Stimulated activated naive CD8-positive, alpha-beta T cell treated with anti-CD3 and anti-CD28 coated beads, Interleukin-15, Interleukin-2, amounts not matched to agents 100 ng/mL and 50 ng/mL, for 24 hours (primary cell): Measurements from ENCODE around the gene FOXN1.

Experiments used
- H3K27ac Mint-ChIP-seq: one replicate; pipeline ENCODE4 v1.8.0; 2021; ENCODE audit warnings: mild to moderate bottlenecking, mixed read lengths
- H3K27me3 Mint-ChIP-seq: one replicate; pipeline ENCODE4 v1.8.0; 2021; ENCODE audit warnings: mixed read lengths
- H3K36me3 Mint-ChIP-seq: one replicate; pipeline ENCODE4 v1.8.0; 2021; ENCODE audit warnings: low read depth, mixed read lengths
- H3K4me1 Mint-ChIP-seq: one replicate; pipeline ENCODE4 v1.8.0; 2021; ENCODE audit warnings: low read depth, mixed read lengths
- H3K4me3 Mint-ChIP-seq: one replicate; pipeline ENCODE4 v1.8.0; 2021; ENCODE audit warnings: mild to moderate bottlenecking, mixed read lengths
- H3K9me3 Mint-ChIP-seq: one replicate; pipeline ENCODE4 v1.8.0; 2021; ENCODE audit warnings: mixed read lengths

FOXN1 gene

GRCh38 chr17:28551421-28552175 is 45.5 kb downstream of the FOXN1 start:
- H3K9me3 Mint-ChIP-seq: no peaks in the 10 kb centered on the region
- H3K27ac Mint-ChIP-seq: peak overlapping the region; percentile 76
- peaks cover 52% of the 10 kb centered on the region for H3K4me1 Mint-ChIP-seq
- H3K4me3 Mint-ChIP-seq: peak overlapping the region; percentile 87
- no peaks in the 10 kb centered on the region for H3K27me3 Mint-ChIP-seq
- peaks cover 20% of the 10 kb centered on the region for H3K36me3 Mint-ChIP-seq

GRCh38 chr17:28552176-28552999 is 46.2 kb downstream of the FOXN1 start, which contains the start of gene UNC119:
Gene UNC119, minus strand, starts transcription at chr17:28552624. Its CDS starts 67 bp downstream, at chr17:28552557.
- H3K27me3 Mint-ChIP-seq: no peaks in the 10 kb centered on the region
- peaks cover 26% of the 10 kb centered on the region for H3K36me3 Mint-ChIP-seq
- H3K4me1 Mint-ChIP-seq: peaks cover 51% of the 10 kb centered on the region
- peak within 1 kb of the TSS; percentile 87 for H3K4me3 Mint-ChIP-seq
- peak within 1 kb of the TSS; percentile 76 for H3K27ac Mint-ChIP-seq
- no peaks in the 10 kb centered on the region for H3K9me3 Mint-ChIP-seq

- peaks cover 32% of the 10 kb centered on the region for H3K36me3 Mint-ChIP-seq
Measured at GRCh38 chr17:28553000-28553505, 46.9 kb downstream of the FOXN1 start.

GRCh38 chr17:28554565-28554964 is 48.4 kb downstream of the FOXN1 start:
- Mint-ChIP-seq H3K9me3 (no peaks in the 10 kb centered on the region), H3K4me1 (peaks cover 29% of the 10 kb centered on the region), H3K27me3 (no peaks in the 10 kb centered on the region), H3K36me3 (peaks cover 45% of the 10 kb centered on the region), H3K27ac (no peak overlapping the region), H3K4me3 (no peak overlapping the region)

More at GRCh38 chr17:28553000-28553505, 46.9 kb downstream of the FOXN1 start:
- no peaks in the 10 kb centered on the region for H3K27me3 Mint-ChIP-seq
- H3K9me3 Mint-ChIP-seq: no peaks in the 10 kb centered on the region
- H3K4me3 Mint-ChIP-seq: peak overlapping the region; percentile 87
- H3K4me1 Mint-ChIP-seq: peaks cover 45% of the 10 kb centered on the region
- peak overlapping the region; percentile 7 for H3K27ac Mint-ChIP-seq

- no peaks in the 10 kb centered on the region for H3K9me3 Mint-ChIP-seq
- H3K27me3 Mint-ChIP-seq: no peaks in the 10 kb centered on the region
- H3K36me3 Mint-ChIP-seq: peaks cover 50% of the 10 kb centered on the region
- H3K27ac Mint-ChIP-seq: no peak overlapping the region
- H3K4me3 Mint-ChIP-seq: no peak overlapping the region
- H3K4me1 Mint-ChIP-seq: peaks cover 25% of the 10 kb centered on the region
Measured at GRCh38 chr17:28555022-28555421, 48.9 kb downstream of the FOXN1 start.

- Mint-ChIP-seq H3K27ac (no peak overlapping the region), H3K27me3 (no peaks in the 10 kb centered on the region), H3K4me1 (peaks cover 24% of the 10 kb centered on the region), H3K4me3 (no peak overlapping the region), H3K36me3 (peaks cover 45% of the 10 kb centered on the region), H3K9me3 (no peaks in the 10 kb centered on the region)
Measured at GRCh38 chr17:28563475-28563874, 57.3 kb downstream of the FOXN1 start.

GRCh38 chr17:28567604-28568003 is 61.5 kb downstream of the FOXN1 start:
- peaks cover 56% of the 10 kb centered on the region for H3K4me1 Mint-ChIP-seq
- no peaks in the 10 kb centered on the region for H3K9me3 Mint-ChIP-seq
- H3K27ac Mint-ChIP-seq: peak overlapping the region; percentile 83
- peaks cover 32% of the 10 kb centered on the region for H3K36me3 Mint-ChIP-seq
- H3K4me3 Mint-ChIP-seq: peak overlapping the region; percentile 11
- H3K27me3 Mint-ChIP-seq: no peaks in the 10 kb centered on the region

- H3K4me1 Mint-ChIP-seq: peaks cover 60% of the 10 kb centered on the region
- peaks cover 46% of the 10 kb centered on the region for H3K36me3 Mint-ChIP-seq
- H3K27ac Mint-ChIP-seq: no peak overlapping the region
Measured at GRCh38 chr17:28569446-28569845, 63.3 kb downstream of the FOXN1 start.

GRCh38 chr17:28570716-28571360 is 64.7 kb downstream of the FOXN1 start:
- H3K27me3 Mint-ChIP-seq: no peaks in the 10 kb centered on the region
- H3K36me3 Mint-ChIP-seq: peaks cover 47% of the 10 kb centered on the region
- H3K9me3 Mint-ChIP-seq: no peaks in the 10 kb centered on the region
- peak overlapping the region; percentile 95 for H3K4me3 Mint-ChIP-seq
- H3K4me1 Mint-ChIP-seq: peaks cover 57% of the 10 kb centered on the region
- H3K27ac Mint-ChIP-seq: peak overlapping the region; percentile 91

More at GRCh38 chr17:28569446-28569845, 63.3 kb downstream of the FOXN1 start:
- H3K9me3 Mint-ChIP-seq: no peaks in the 10 kb centered on the region
- H3K4me3 Mint-ChIP-seq: peak overlapping the region; percentile 95
- no peaks in the 10 kb centered on the region for H3K27me3 Mint-ChIP-seq

GRCh38 chr17:28571361-28572122 is 65.4 kb downstream of the FOXN1 start, which contains the start of gene PIGS:
Gene PIGS, minus strand, starts transcription at chr17:28571524. Its CDS starts 28 bp downstream, at chr17:28571496.
- Mint-ChIP-seq H3K27ac (peak within 1 kb of the TSS; percentile 91), H3K27me3 (no peaks in the 10 kb centered on the region), H3K9me3 (no peaks in the 10 kb centered on the region), H3K4me3 (peak within 1 kb of the TSS; percentile 95), H3K4me1 (peaks cover 64% of the 10 kb centered on the region), H3K36me3 (peaks cover 47% of the 10 kb centered on the region)

GRCh38 chr17:28572259-28573039 is 66.3 kb downstream of the FOXN1 start:
- peaks cover 46% of the 10 kb centered on the region for H3K36me3 Mint-ChIP-seq
- H3K9me3 Mint-ChIP-seq: no peaks in the 10 kb centered on the region
- peak overlapping the region; percentile 79 for H3K27ac Mint-ChIP-seq
- no peaks in the 10 kb centered on the region for H3K27me3 Mint-ChIP-seq
- H3K4me3 Mint-ChIP-seq: peak overlapping the region; percentile 95
- H3K4me1 Mint-ChIP-seq: peaks cover 63% of the 10 kb centered on the region

- Mint-ChIP-seq H3K36me3 (peaks cover 45% of the 10 kb centered on the region), H3K9me3 (no peaks in the 10 kb centered on the region), H3K27ac (no peak overlapping the region), H3K4me1 (peaks cover 58% of the 10 kb centered on the region), H3K27me3 (no peaks in the 10 kb centered on the region), H3K4me3 (no peak overlapping the region)
Measured at GRCh38 chr17:28573040-28573380, 66.9 kb downstream of the FOXN1 start.

- Mint-ChIP-seq H3K4me3 (no peak overlapping the region), H3K27me3 (no peaks in the 10 kb centered on the region), H3K27ac (no peak overlapping the region), H3K9me3 (no peaks in the 10 kb centered on the region), H3K36me3 (peaks cover 45% of the 10 kb centered on the region), H3K4me1 (peaks cover 53% of the 10 kb centered on the region)
Measured at GRCh38 chr17:28573521-28573920, 67.4 kb downstream of the FOXN1 start.
